Spleen (tissue), 7 donors: ENCODE measurements around the gene HOXB7.

ENCODE experiments used
- POLR2A ChIP-seq, 3 donors: fragments of 450-650 bp; IDR thresholded peaks; one replicate each; pipeline ENCODE4 v1.5.1; 2017; ENCODE audit warnings: antibody characterized with exemption in 3 of 3, mild to moderate bottlenecking in 1 of 3
- POLR2AphosphoS5 ChIP-seq, 3 donors: sonication (generic); formaldehyde crosslinking; IDR thresholded peaks; one replicate each; pipeline ENCODE4 v1.5.1; 2017; ENCODE audit warnings: antibody characterized with exemption in 3 of 3
- TF ChIP-seq, protein P1 (sequence below), 11 experiments: fragments of 200-600 bp in 7 of 11; fragments of 450-650 bp in 4 of 11; sonication (generic) in 4 of 11; IDR thresholded peaks in 8 of 11; conservative IDR thresholded peaks in 3 of 11; 1 replicate in 7 of 11; 2 replicates in 4 of 11; pipeline versions ENCODE4 v1.4.0 to v1.8.0; 2016 to 2021; ENCODE audit warnings: antibody characterized with exemption in 11 of 11, inconsistent platforms in 4 of 11, mild to moderate bottlenecking in 1 of 11
- donor health status: DM: no; HTN: no; CAD: no; lungs with moderate emphysema.
- donor health status: DM: no; HTN: no; CAD: no.
- donor health status: DM: no; HTN: no; CAD: no.

DNA sequence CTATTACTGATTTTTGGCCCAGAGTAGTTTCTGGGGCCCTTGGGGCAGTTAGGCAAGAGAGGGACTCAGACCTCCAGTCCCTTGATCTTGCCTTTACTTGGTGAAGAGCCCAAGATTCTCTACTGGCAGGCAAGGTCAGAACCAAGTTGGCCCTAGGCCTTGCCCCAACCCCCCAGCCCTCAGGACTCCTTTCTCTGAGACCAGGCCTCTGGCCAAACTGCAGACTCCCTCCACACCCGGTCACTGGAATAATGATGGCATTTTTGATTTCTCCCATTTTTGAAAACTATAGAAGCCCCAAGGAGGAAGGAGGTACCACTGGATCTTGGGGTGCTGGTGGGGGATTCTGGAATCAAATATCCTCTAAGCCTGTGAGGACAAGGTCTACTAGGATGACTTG is 33.3 kb upstream of the HOXB7 start:
- TF ChIP-seq, protein P1, sequence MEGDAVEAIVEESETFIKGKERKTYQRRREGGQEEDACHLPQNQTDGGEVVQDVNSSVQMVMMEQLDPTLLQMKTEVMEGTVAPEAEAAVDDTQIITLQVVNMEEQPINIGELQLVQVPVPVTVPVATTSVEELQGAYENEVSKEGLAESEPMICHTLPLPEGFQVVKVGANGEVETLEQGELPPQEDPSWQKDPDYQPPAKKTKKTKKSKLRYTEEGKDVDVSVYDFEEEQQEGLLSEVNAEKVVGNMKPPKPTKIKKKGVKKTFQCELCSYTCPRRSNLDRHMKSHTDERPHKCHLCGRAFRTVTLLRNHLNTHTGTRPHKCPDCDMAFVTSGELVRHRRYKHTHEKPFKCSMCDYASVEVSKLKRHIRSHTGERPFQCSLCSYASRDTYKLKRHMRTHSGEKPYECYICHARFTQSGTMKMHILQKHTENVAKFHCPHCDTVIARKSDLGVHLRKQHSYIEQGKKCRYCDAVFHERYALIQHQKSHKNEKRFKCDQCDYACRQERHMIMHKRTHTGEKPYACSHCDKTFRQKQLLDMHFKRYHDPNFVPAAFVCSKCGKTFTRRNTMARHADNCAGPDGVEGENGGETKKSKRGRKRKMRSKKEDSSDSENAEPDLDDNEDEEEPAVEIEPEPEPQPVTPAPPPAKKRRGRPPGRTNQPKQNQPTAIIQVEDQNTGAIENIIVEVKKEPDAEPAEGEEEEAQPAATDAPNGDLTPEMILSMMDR (IDR thresholded peaks at IDR 0.05 in 8 of 11, conservative IDR thresholded peaks at IDR 0.05 in 3 of 11): no peak
- TF ChIP-seq POLR2A (IDR thresholded peaks at IDR 0.05): no peak
- no peak for TF ChIP-seq POLR2AphosphoS5 (IDR thresholded peaks at IDR 0.05)
